Stimulated activated CD4-positive, alpha-beta T cell treated with anti-CD3 and anti-CD28 coated beads, TNF-alpha, amount 100 ng/mL, for 4 hours (primary cell): ENCODE measurements around the gene ITGA3.
A peak's percentile ranks its signal among the peaks of the same experiment; 100 is the strongest.

Experiments used
- DNase-seq, 3 experiments: peaks; one replicate each; pipeline ENCODE4 v3.0.0-alpha.2; 2020; ENCODE audit warnings: low read depth in 3 of 3

ITGA3 gene

GRCh38 chr17:50071692-50072091 is 15.8 kb downstream of the ITGA3 start:
- DNase-seq = no peak

DNA sequence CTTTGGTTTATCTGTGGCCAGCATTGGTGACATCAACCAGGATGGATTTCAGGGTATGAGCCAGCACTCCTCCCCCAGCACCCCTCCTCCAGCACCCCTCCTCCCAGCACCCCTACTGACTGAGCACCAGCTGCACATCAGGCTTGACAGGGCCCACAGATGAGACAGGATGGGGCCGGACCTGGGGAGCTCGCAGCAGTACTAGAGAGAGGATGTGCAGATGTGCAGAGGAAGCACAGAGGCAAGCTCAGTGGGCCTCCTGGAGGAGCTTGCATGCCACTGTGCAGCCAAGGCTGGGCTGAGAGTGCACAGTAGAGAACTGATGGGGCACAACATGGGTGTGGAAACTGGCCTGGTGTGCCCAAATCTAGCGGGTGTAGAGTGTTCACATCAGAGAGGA is 16.2 kb downstream of the ITGA3 start:
- no peak for DNase-seq

GRCh38 chr17:50072925-50073324 is 17.0 kb downstream of the ITGA3 start:
- DNase-seq = no peak

DNA sequence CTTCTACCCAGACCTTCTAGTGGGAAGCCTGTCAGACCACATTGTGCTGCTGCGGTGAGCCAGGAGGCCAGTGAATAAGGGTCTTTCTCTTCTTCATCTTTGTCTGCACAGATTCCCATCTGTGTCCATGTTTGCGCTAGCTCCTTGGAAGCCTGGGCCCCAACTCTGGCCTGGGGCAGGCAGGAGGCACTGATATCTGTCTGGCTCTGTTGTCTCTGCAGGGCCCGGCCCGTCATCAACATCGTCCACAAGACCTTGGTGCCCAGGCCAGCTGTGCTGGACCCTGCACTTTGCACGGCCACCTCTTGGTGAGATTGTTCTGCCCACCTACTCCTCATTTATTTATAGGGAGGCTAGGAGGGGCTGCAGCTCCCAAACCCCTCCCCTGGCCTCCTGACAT is 18.3 kb downstream of the ITGA3 start:
- DNase-seq = no peak

DNA sequence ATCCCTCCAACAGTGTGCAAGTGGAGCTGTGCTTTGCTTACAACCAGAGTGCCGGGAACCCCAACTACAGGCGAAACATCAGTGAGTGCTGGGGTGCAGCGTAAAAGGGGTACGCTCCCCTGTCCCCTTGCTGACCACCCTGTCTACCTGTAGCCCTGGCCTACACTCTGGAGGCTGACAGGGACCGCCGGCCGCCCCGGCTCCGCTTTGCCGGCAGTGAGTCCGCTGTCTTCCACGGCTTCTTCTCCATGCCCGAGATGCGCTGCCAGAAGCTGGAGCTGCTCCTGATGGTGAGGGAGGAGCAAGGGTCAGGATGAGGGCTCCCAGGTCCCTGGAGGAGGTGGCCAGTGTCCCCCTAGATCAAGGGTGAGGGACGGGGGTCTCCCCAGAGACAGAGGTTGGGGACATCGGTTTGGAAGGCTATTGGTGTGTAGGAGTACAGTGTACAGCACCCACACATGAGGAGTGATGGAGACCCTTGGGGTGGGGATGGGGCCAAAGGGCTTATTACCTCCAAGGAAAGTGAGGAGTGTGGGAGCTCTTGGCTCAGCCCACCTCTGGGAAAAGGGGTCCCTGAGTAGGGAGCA is 19.6 kb downstream of the ITGA3 start:
- no peak for DNase-seq

GRCh38 chr17:50076221-50076590 is 20.3 kb downstream of the ITGA3 start:
- DNase-seq = no peak

DNA sequence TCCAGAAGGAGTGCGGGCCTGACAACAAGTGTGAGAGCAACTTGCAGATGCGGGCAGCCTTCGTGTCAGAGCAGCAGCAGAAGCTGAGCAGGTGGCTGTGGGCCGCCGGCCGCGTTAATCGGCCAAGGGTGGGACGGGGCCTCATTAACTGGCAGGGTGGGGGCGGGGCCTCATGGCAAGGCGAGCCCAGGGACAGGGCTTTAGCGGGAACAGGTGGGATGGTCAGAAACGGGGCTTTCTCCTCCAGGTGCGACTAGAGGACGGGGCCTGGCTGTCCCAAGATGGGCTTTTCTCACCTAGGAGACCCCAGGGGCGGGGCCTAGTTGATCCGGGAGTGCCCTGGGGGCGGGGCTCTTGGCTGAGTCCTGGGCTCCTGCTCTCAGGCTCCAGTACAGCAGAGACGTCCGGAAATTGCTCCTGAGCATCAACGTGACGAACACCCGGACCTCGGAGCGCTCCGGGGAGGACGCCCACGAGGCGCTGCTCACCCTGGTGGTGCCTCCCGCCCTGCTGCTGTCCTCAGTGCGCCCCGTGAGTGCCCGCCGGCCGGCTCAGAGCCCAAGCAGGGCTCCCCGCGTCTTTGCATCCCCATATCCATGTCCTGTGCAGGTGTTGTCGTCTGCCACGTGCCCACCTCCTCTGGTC is 20.8 kb downstream of the ITGA3 start:
- no peak for DNase-seq

GRCh38 chr17:50078430-50078829 is 22.5 kb downstream of the ITGA3 start:
- DNase-seq = no peak

DNA sequence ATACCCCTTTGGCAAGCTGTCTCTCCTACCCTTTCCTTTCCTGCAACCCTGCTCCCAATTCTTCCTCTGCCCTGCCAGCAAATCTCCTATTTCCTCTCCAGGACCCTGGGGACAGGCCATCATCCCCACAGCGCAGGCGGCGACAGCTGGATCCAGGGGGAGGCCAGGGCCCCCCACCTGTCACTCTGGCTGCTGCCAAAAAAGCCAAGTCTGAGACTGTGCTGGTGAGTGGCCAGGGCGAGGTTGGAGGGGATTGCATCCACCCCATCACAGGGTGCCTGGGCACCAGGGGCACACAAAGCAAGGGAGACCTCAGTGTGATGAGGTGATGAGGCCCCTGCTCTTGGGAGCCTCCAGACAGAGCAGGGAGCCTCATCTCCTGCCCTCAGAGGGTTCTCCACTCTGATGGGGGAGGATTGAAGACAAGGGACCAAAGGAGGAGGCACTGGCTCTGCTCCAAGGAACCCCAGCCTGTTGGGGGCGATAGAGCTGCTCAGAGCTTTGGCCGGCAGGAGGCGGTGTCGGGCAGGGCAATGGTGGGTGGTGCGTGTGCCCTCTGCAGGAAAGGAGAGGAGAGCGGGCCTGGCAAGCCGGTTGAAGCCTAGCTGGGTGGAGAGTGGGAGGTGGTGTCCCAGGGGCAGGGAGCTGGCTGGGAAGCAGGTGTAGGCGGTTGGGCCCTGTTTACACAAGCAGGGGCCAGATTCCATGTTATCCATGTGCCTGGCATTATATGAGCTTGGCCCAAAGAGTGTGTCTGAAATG is 23.6 kb downstream of the ITGA3 start:
- DNase-seq = no peak

GRCh38 chr17:50080096-50080480 is 24.2 kb downstream of the ITGA3 start:
- DNase-seq = no peak

GRCh38 chr17:50080827-50081226 is 24.9 kb downstream of the ITGA3 start:
- DNase-seq = no peak

GRCh38 chr17:50081757-50082156 is 25.8 kb downstream of the ITGA3 start:
- DNase-seq = no peak

DNA sequence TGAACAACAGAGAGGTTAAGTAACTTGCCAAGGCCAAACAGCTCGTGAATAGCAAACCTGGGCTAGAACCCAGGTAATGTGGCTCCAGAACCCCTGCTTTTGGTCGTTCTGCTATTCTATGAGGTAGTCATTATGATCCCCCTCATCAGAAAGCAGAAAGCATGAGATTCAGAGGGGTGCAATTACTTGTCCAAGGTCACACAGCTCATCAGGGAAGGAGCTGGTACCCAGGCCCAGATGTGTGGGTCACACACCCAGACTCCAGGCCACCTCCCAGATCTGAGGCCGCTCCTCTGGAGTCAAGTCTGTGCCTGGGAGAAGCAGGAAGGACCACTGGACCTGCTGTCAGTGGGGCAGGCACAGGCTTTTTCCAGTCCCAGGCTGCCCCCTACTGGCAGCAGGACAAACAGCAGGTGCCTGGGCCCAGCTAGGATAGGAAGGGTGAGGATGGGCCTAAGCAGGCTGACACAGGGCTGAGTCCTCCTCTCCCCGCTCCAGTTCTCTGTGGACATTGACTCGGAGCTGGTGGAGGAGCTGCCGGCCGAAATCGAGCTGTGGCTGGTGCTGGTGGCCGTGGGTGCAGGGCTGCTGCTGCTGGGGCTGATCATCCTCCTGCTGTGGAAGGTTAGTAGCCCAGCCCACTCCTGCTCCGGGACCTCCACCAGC is 31.5 kb downstream of the ITGA3 start:
- peak; percentile 51 to 60 (median 55) for DNase-seq

- DNase-seq = no peak
These were observed 32.0 kb downstream of the ITGA3 start for GRCh38 chr17:50087912-50088405.

DNA sequence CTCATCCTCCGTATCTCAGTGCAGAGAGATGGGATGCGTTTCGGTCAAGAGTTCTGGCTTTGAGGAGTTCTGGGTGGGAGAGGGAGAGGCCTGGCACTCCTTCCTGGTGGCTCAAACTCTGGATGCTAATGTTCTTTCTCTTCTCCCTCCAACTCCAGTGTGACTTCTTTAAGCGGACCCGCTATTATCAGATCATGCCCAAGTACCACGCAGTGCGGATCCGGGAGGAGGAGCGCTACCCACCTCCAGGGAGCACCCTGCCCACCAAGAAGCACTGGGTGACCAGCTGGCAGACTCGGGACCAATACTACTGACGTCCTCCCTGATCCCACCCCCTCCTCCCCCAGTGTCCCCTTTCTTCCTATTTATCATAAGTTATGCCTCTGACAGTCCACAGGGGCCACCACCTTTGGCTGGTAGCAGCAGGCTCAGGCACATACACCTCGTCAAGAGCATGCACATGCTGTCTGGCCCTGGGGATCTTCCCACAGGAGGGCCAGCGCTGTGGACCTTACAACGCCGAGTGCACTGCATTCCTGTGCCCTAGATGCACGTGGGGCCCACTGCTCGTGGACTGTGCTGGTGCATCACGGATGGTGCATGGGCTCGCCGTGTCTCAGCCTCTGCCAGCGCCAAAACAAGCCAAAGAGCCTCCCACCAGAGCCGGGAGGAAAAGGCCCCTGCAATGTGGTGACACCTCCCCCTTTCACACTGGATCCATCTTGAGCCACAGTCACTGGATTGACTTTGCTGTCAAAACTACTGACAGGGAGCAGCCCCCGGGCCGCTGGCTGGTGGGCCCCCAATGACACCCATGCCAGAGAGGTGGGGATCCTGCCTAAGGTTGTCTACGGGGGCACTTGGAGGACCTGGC is 33.3 kb downstream of the ITGA3 start:
- DNase-seq = no peak

- no peak for DNase-seq
These were observed 34.2 kb downstream of the ITGA3 start for GRCh38 chr17:50090071-50090470.

DNA sequence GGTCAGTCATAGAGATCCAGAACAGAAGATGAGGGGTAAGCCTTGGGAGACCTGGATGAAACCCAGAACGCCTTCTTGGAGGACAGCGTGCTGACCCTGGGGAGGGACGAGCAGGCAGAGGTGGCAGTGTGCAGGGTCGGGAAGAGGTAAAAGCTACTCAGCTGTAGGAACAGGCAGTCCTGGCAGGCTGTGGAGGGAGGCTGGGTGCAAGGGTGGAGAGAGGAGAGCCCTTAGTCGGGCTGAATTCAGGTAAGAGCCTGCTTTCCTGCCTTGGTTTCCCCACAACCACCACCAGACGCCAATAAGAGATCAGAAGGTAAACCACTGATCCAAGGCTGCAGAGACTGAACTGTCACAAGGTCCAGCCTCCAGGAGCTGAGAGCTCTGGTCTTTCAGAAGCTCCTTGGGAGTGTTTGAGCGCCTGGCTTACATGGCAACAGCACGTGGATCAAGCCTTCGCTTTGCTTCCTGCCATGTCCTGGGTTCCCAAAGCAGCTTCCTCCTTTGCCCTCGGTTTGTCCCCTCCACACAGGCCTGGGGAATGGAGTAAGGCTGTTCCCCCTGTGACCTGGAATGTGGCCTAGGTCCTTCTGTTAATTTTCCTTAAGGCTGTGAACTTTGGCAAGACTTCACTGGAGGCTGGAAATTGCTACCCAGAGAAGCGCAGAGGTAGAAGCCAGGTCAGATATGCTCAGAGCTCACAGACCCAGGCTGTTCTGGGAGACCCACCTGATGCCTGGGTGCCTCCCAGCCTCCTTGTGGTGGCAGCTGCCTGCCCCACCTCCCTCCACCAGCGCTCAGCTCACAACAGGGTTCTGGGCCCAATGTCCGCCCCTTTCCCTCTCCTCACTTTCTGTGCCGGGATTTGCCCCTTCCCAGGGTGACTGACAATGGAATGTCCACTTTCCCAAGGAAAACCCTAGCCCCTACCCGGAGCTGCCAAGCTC is 35.3 kb downstream of the ITGA3 start:
- no peak for DNase-seq

GRCh38 chr17:50091918-50092285 is 36.0 kb downstream of the ITGA3 start:
- no peak for DNase-seq

DNA sequence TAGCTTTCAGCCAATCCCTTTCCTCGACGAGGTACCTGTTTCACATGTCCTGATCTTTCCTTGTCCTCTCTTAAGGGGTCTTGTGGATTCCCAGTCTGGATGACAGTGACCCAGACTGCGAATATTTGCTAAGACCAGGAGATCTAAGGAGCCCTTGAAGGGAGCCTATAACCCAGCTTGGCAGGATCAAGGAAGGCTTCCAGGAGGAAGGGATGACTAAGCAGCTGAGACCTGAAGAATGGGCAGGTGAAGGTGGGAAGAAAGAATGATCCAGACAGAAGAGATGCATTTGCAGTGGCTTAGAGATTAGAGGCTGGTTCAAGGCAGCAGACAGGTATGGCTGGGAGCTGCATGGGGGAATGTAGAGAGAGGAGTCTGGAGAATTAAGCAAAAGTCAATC is 37.3 kb downstream of the ITGA3 start:
- no peak for DNase-seq

GRCh38 chr17:50093807-50094206 is 37.9 kb downstream of the ITGA3 start:
- DNase-seq = no peak
